Spleen (tissue), 11 donors: ENCODE measurements around the gene PIP4K2B. TPM values are rescaled to one million over a fixed set of nuclear protein-coding genes. Genes with fewer than 3 reads are reported as not detected.

ENCODE experiments used
- DNase-seq: peaks from one replicate; pipeline ENCODE4 v3.0.0-alpha.2; 2020
- H3K27ac ChIP-seq, 8 donors: fragments of 200-600 bp; sonication (generic) in 7 of 8; 1 replicate in 4 of 8; 2 replicates in 4 of 8; pipeline versions ENCODE4 v1.5.0 to v1.8.0; 2016 to 2021; ENCODE audit warnings: inconsistent platforms in 4 of 8, mild to moderate bottlenecking in 4 of 8, moderate library complexity in 1 of 8
- H3K27me3 ChIP-seq, 7 donors: fragments of 200-600 bp; sonication (generic) in 6 of 7; replicated peaks in 1 of 7; 1 replicate in 4 of 7; 2 replicates in 3 of 7; pipeline versions ENCODE4 v1.5.0 to v1.8.0; 2016 to 2021; ENCODE audit warnings: inconsistent platforms in 3 of 7, mild to moderate bottlenecking in 1 of 7
- H3K36me3 ChIP-seq, 6 donors: fragments of 200-600 bp; sonication (generic) in 5 of 6; 1 replicate in 4 of 6; 2 replicates in 2 of 6; pipeline versions ENCODE4 v1.5.0 to v1.8.0; 2016 to 2021; ENCODE audit warnings: inconsistent platforms in 2 of 6
- H3K4me1 ChIP-seq, 6 donors: fragments of 200-600 bp; sonication (generic) in 5 of 6; 1 replicate in 3 of 6; 2 replicates in 3 of 6; pipeline versions ENCODE4 v1.5.0 to v1.8.0; 2016 to 2021; ENCODE audit warnings: inconsistent platforms in 3 of 6
- H3K4me3 ChIP-seq, 8 donors: fragments of 200-600 bp; sonication (generic) in 7 of 8; 1 replicate in 4 of 8; 2 replicates in 4 of 8; pipeline versions ENCODE4 v1.5.0 to v1.8.0; 2016 to 2021; ENCODE audit warnings: inconsistent platforms in 4 of 8, mild to moderate bottlenecking in 4 of 8, moderate library complexity in 2 of 8
- H3K9me3 ChIP-seq, 8 donors: fragments of 200-600 bp; sonication (generic) in 7 of 8; 1 replicate in 4 of 8; 2 replicates in 4 of 8; pipeline versions ENCODE4 v1.5.0 to v1.8.0; 2016 to 2021; ENCODE audit warnings: inconsistent platforms in 4 of 8
- POLR2A ChIP-seq, 3 donors: fragments of 450-650 bp; IDR thresholded peaks; one replicate each; pipeline ENCODE4 v1.5.1; 2017; ENCODE audit warnings: antibody characterized with exemption in 3 of 3, mild to moderate bottlenecking in 1 of 3
- POLR2AphosphoS5 ChIP-seq, 3 donors: sonication (generic); formaldehyde crosslinking; IDR thresholded peaks; one replicate each; pipeline ENCODE4 v1.5.1; 2017; ENCODE audit warnings: antibody characterized with exemption in 3 of 3
- WGBS, 5 donors: extraction: QIAGEN DNeasy Blood & Tissue Kit in 3 of 5; methylation state at CpG; one replicate each; pipeline versions ENCODE4 v1.1.5 to v1.1.7; 2013 to 2018; 5-methylcytosine and 5-hydroxymethylcytosine counted together
- intact Hi-C: fragments of 100-400 bp; cut with DNase I; formaldehyde crosslinking; loops from one replicate; pipeline ENCODE4 v1.15.0; 2023; ENCODE audit warnings: low total_unique reads
- polyA plus RNA-seq, 3 donors: library from polyadenylated mRNA; stranded (reverse); fragments of 200-250 nt; gene quantifications; one replicate each; pipeline ENCODE4 v1.2.1, GENCODE V29; 2013
- total RNA-seq, 7 donors: library from RNA; depleted of rRNA in 3 of 7; stranded (reverse); fragments of >200 nt in 3 of 7; fragmentation: NEBNext Ultra II Directional in 4 of 7; extraction: Animal tissue kit (Norgen Biotek cat#: 25700) in 4 of 7; gene quantifications; one replicate each; pipeline versions ENCODE4 v1.1.0 to v1.2.1, GENCODE V29; 2016 to 2021
- TF ChIP-seq, protein P1 (sequence below), 11 experiments: fragments of 200-600 bp in 7 of 11; fragments of 450-650 bp in 4 of 11; sonication (generic) in 4 of 11; IDR thresholded peaks in 8 of 11; conservative IDR thresholded peaks in 3 of 11; 1 replicate in 7 of 11; 2 replicates in 4 of 11; pipeline versions ENCODE4 v1.4.0 to v1.8.0; 2016 to 2021; ENCODE audit warnings: antibody characterized with exemption in 11 of 11, inconsistent platforms in 4 of 11, mild to moderate bottlenecking in 1 of 11
- donor health status: healthy with polysubstance abuse.
- donor health status: DM: no; HTN: no; CAD: no; lungs with moderate emphysema.
- donor health status: DM: no; HTN: no; CAD: no.
- donor health status: Bipolar disorder and iron deficiency.
- donor health status: healthy.
- donor health status: DM: no; HTN: no; CAD: no.
- donor health status: DM: yes; HTN: yes; CAD: no.

The PIP4K2B gene
- total and polyA plus RNA-seq, 10 donors: 11.4 to 48.4 (median 37.3) TPM

DNA sequence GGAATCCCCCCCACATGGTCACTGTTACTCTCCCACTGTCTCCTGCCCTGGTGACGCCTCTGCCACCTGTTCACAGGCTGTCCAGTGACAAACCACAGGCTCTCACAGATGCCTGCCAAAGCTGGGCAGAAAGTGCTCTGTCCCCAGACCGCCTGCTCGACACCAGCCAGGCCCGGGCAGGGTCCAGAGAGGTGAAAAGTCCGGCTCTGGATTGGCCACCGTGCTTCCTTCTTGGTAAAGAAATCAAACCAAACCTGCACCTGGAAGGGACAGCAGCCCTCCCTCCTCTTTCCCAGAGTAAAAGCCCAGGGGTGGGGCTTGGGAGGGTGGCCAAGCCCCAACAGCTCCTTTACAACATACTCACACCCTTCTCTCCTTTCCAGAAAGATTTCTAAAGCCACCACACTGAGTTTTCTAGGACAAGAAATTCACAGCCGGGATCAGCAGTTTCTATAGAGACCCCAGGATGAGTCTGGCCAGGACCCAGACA is 57.4 kb downstream of the PIP4K2B start:
- Histone ChIP-seq H3K4me1 (peaks cover 7 to 66% (median 34%) of the 10 kb centered on the region in 6 donors), H3K27me3 (peaks cover 0 to 33% (median 2%) of the 10 kb centered on the region in 7 donors), H3K36me3 (peaks cover 0 to 29% (median 2%) of the 10 kb centered on the region in 6 donors), H3K27ac (peak overlapping the region in 4 of 8 donors; percentile 12 to 47 (median 40)), H3K9me3 (no peaks in the 10 kb centered on the region), H3K4me3 (no peak overlapping the region)
- TF ChIP-seq POLR2AphosphoS5 (IDR thresholded peaks at IDR 0.05): no peak
- TF ChIP-seq, protein P1, sequence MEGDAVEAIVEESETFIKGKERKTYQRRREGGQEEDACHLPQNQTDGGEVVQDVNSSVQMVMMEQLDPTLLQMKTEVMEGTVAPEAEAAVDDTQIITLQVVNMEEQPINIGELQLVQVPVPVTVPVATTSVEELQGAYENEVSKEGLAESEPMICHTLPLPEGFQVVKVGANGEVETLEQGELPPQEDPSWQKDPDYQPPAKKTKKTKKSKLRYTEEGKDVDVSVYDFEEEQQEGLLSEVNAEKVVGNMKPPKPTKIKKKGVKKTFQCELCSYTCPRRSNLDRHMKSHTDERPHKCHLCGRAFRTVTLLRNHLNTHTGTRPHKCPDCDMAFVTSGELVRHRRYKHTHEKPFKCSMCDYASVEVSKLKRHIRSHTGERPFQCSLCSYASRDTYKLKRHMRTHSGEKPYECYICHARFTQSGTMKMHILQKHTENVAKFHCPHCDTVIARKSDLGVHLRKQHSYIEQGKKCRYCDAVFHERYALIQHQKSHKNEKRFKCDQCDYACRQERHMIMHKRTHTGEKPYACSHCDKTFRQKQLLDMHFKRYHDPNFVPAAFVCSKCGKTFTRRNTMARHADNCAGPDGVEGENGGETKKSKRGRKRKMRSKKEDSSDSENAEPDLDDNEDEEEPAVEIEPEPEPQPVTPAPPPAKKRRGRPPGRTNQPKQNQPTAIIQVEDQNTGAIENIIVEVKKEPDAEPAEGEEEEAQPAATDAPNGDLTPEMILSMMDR (IDR thresholded peaks at IDR 0.05 in 8 of 11, conservative IDR thresholded peaks at IDR 0.05 in 3 of 11): no peak
- TF ChIP-seq POLR2A (IDR thresholded peaks at IDR 0.05): no peak
- intact Hi-C loops: no loop called here
- WGBS, 5 donors: 67 to 84% (median 75%) methylated on average over 7 of the region's 7 CpGs
- DNase-seq: peak; percentile 53

DNA sequence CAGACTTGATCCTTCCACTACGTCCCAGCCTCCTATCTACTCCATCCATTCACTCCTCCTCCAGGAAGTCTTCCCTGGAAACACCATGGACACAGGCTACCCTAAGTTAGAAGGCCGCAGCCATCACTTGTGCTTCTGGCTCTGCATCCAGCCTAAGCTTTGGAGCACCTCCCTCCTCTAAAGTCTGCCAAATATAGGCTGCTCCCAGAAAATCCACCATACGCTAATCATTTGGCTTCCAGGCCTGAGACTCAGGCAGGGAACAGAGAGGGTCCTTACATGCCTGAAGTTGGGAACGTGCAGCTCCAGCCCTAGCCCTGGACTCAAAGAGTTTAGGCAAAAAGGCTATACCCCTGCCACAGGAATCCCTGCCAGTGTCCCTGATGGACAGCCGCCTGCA is 57.9 kb downstream of the PIP4K2B start:
- DNase-seq: no peak
- intact Hi-C loops: no loop called here
- H3K27ac ChIP-seq: peak overlapping the region in 2 of 8 donors; percentile 38 to 47
- H3K27me3 ChIP-seq: peaks cover 0 to 28% (median 0%) of the 10 kb centered on the region in 7 donors
- H3K4me3 ChIP-seq: no peak overlapping the region
- peaks cover 2 to 61% (median 29%) of the 10 kb centered on the region in 6 donors for H3K4me1 ChIP-seq
- no peaks in the 10 kb centered on the region for H3K9me3 ChIP-seq
- 82 to 90% (median 89%) methylated on average over 4 to 5 of the region's 5 CpGs for WGBS, 5 donors
- peaks cover 0 to 32% (median 2%) of the 10 kb centered on the region in 6 donors for H3K36me3 ChIP-seq
- TF ChIP-seq, protein P1 (IDR thresholded peaks at IDR 0.05 in 8 of 11, conservative IDR thresholded peaks at IDR 0.05 in 3 of 11): no peak
- TF ChIP-seq POLR2A (IDR thresholded peaks at IDR 0.05): no peak

DNA sequence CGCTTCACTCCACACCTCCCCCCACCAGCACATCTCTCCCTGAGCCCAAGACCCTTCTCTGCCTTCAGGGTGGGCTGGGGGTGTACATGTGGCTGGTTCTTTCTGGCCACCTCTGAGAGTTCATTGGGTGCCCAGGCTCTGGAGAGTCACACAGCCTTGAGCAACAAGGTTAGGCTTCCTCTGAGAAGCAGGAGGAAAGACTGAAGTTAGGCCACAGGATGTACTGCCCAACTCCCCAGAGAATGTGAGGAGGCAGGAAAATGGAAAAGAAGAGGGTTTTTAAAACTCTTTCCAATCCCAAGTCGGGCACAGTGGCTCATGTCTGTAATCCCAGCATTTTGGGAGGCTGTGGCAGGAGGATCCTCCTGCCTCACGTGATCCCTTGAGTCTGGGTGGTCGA is 58.5 kb downstream of the PIP4K2B start:
- 59 to 82% (median 70%) methylated on average over 4 of the region's 4 CpGs for WGBS, 5 donors
- intact Hi-C loops: no loop called here

DNA sequence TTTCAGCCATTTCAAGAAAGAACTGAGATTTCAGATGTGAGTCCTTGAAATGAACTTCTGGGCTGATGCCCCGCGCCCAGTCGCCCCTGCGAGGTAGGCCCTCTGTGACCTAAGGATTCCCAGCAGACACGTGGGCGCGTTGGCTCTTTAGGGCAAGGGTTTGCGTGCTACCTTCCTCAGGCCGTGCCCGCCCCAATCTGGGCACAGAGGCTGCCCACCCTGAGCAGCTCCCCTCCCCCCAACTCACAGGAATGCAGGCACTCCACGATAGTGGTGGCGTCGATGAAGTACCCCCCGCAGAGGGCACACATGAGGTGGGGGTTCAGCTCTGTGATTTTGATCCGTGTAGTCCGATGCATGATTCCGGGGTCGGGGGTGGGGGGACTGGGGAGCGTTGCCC is 59.3 kb downstream of the PIP4K2B start:
- H3K4me3 ChIP-seq: no peak overlapping the region
- TF ChIP-seq POLR2AphosphoS5 (IDR thresholded peaks at IDR 0.05) (peak in 1 of 3 donors; percentile 19), POLR2A (IDR thresholded peaks at IDR 0.05) (no peak)
- TF ChIP-seq, protein P1 (IDR thresholded peaks at IDR 0.05 in 8 of 11, conservative IDR thresholded peaks at IDR 0.05 in 3 of 11): no peak
- H3K27ac ChIP-seq: no peak overlapping the region
- 90 to 96% (median 94%) methylated on average over 15 to 19 of the region's 19 CpGs for WGBS, 5 donors
- intact Hi-C loops: no loop called here
- H3K9me3 ChIP-seq: no peaks in the 10 kb centered on the region
- H3K27me3 ChIP-seq: peaks cover 0 to 16% (median 0%) of the 10 kb centered on the region in 7 donors
- peaks cover 0 to 45% (median 2%) of the 10 kb centered on the region in 6 donors for H3K36me3 ChIP-seq
- no peak for DNase-seq
- peaks cover 0 to 58% (median 23%) of the 10 kb centered on the region in 6 donors for H3K4me1 ChIP-seq

More for the DNA sequence above, 58.5 kb downstream of the PIP4K2B start:
- Histone ChIP-seq H3K4me1 (peaks cover 0 to 58% (median 24%) of the 10 kb centered on the region in 6 donors), H3K27me3 (peaks cover 0 to 21% (median 0%) of the 10 kb centered on the region in 7 donors), H3K4me3 (no peak overlapping the region), H3K36me3 (peaks cover 0 to 38% (median 2%) of the 10 kb centered on the region in 6 donors), H3K27ac (peak overlapping the region in 2 of 8 donors; percentile 14 to 27), H3K9me3 (no peaks in the 10 kb centered on the region)
- TF ChIP-seq POLR2A (IDR thresholded peaks at IDR 0.05): no peak
- TF ChIP-seq POLR2AphosphoS5 (IDR thresholded peaks at IDR 0.05): no peak
- TF ChIP-seq, protein P1 (IDR thresholded peaks at IDR 0.05 in 8 of 11, conservative IDR thresholded peaks at IDR 0.05 in 3 of 11): no peak
- DNase-seq: no peak
